ENCODE data around the gene CD38.

Gene CD38

GRCh38 chr4:15870079-15870478 is 92.0 kb downstream of the CD38 start:
- DNase-seq = peak; percentile 2

- DNase-seq = no peak
Observed at GRCh38 chr4:15870921-15871664, 93.0 kb downstream of the CD38 start.

- no peak for DNase-seq
Observed at GRCh38 chr4:15873117-15873516, 95.0 kb downstream of the CD38 start.

DNA sequence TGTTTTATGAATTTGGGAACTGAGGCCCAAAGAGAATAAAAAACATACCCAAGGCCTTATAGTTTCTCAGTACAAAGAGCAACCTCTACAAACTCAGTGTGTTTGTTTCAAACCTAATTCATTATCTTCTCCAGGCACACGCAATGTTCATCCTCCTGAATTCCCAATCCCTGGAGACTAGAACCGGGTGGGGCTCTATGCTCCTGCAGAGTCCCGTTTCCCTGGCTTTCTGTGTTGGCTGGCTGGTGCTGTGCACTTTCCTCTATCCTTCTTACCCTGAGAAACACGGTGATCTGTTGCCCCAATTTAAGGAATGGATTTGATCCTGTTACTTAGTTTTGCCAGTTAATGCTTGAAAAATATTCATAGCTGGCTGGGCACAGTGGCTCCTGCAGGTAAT is 96.5 kb downstream of the CD38 start:
- DNase-seq = no peak

GRCh38 chr4:15875663-15876460 is 97.7 kb downstream of the CD38 start:
- no peak for DNase-seq

DNA sequence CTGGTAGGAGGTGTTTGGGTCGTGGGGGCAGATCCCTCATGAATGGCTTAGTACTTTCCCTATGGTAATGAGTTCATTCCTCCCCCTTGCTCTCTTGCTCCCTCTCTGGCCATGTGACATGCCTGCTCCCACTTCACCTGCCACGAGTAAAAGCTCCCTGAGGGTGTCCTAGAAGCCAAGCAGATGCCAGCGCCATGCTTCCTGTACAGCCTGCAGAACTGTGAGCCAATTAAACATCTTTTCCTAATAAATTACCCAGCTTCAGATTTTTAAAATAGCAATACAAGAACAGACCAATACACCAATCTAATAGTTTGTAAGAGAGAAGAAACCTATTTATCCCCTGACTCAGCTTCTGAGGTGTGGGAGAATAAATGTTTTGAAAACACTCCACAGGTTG is 99.9 kb downstream of the CD38 start:
- DNase-seq = no peak

GRCh38 chr4:15881820-15882219 is 103.7 kb downstream of the CD38 start:
- no peak for DNase-seq

- DNase-seq = peak; percentile 3
Observed at GRCh38 chr4:15882675-15883086, 104.6 kb downstream of the CD38 start.

DNA sequence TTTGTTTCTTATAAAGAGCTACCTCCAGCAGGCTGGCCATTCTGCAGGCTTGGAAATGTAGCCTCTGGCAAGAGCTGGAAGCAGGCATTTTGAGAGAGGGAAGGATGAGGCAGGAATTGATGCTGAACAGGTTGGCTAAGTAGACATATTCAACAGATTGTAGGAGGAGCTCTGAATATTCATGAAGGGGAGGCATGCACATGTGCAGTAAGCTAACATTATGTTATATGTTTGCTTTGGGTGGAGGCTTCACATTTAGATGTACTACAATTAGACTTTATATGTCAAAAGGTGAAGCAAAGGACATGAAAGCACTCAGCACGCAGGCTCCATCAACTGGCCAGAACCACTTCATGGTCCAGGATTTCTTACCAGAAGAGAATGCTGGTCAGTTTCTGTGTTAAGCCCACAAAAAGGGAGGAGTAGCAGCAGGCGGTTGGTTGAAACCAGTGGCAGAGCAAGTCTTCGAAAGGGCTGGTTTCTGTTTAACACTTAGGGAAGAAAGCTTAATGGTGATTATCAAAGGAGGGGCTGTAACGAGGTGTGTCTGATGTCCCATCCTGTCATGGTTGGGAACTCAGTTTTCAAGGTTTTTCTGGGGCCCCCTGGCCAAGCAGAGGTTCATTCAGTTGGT is 105.6 kb downstream of the CD38 start:
- no peak for DNase-seq

- no peak for DNase-seq
Observed at GRCh38 chr4:15884666-15885065, 106.5 kb downstream of the CD38 start.

DNA sequence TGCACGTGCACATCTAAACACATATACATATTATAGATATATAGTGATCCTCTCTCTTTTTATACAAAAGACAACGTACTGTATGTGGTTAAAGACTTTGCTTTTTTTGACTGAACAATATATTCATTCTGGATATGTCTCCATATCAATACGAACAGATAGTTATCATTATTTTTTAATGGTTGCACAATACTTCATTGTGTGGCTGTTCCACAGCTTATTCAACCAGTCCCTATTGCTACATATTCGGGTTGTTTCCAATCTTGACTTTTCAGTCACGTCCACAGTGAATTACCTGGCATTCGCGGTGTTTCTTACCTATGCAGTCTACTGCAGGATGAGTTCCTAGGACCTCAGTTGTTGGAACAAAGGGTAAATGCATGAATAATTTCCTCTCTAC is 107.3 kb downstream of the CD38 start:
- no peak for DNase-seq

DNA sequence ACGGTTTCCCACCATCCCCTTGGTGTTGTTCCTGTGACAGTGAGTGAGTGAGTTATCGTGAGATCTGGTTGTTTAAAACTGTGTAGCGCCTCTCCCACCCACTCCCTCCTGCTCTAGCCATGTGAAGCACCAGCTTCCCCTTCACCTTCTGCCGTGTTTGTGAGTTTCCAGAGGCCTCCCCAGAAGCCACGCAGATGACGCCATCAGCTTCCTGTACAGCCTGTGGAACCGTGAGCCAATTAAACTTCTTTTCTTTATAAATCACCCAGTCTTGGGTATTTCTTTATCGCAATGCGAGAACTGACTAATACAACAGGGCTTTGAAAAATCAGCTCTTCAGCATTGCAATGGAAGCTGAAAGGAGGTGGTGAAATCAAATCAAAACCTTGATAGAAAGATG is 110.4 kb downstream of the CD38 start:
- no peak for DNase-seq

- no peak for DNase-seq
Observed at GRCh38 chr4:15890246-15890829, 112.2 kb downstream of the CD38 start.

GRCh38 chr4:15891312-15891711 is 113.2 kb downstream of the CD38 start:
- DNase-seq = no peak

DNA sequence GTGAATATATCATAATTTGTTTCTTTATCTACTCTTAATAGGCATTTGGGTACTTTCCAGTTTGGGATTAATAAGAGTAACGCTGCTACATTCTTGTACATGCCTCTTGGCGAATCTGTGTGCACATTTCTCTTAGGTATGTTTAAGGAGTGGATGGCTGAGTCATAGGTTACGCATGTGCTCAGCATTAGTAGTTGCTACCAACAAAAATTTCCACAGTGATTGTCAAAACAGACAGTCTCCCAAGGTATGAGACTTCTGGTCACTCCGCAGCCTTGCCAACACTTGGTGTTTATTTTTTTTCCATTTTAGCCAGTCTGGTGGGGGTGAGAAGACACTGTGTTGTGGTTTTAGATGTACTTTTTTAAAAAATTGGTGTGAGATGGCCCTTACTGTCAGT is 115.8 kb downstream of the CD38 start:
- no peak for DNase-seq

GRCh38 chr4:15894393-15894792 is 116.3 kb downstream of the CD38 start:
- DNase-seq = no peak

GRCh38 chr4:15894921-15895916 is 117.1 kb downstream of the CD38 start:
- DNase-seq = no peak

DNA sequence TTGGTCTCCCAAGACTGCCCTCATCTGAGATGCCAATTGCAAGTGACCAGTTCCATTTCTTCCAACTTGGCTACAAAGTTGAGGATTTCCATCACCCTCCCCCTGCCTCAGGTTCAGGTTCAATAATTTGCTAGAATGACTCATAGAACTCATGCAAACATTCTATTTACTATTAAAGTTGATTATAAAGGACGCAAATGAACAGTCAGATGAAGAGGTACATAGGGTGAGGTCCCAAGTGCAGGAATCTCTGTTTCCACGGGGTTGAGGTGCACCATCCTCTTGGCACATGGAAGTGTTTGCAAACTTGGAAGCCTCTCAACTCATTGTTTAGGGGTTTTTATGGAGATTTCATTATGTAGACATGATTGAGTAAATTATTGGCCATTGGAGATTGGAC is 119.4 kb downstream of the CD38 start:
- DNase-seq = no peak

DNA sequence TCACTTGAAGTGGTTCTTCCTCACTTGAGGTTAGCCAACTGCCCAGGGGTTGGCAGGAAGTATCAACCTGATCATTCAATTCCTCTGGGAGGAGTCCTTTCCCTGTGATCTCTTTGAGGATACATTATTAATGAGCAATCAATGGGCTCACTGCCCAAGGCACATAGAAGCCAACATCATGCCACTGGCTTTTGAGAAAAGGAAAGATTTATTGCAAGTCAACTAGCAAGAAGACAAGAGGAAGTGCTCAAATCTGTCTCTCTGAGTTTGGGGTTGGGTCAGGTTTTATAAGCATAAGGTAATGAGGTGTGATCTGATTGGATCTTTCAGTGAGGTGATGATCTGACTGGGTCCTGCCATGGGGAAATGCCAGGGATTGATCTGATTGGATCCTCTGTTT is 120.8 kb downstream of the CD38 start:
- no peak for DNase-seq

- no peak for DNase-seq
Observed at GRCh38 chr4:15899511-15899910, 121.4 kb downstream of the CD38 start.

DNA sequence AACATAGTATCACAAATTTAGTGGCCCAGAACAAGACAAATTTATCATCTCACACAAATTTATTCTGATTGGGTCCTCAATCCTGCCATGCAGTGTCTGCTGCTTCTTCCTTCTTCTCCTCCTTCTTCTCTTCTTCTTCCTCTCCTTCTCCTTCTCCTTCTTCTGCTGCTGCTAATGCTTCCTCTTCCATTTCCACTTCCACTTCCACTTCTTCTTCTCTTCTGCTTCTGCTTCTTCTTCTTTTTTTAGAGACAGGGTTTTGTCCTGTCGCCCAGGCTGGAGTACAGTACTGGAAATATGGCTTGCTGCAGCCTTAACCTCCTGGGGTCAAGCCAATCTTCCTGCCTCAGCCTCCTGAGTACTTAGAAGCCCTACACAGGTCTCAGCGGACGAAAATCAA is 122.9 kb downstream of the CD38 start:
- DNase-seq = no peak

DNA sequence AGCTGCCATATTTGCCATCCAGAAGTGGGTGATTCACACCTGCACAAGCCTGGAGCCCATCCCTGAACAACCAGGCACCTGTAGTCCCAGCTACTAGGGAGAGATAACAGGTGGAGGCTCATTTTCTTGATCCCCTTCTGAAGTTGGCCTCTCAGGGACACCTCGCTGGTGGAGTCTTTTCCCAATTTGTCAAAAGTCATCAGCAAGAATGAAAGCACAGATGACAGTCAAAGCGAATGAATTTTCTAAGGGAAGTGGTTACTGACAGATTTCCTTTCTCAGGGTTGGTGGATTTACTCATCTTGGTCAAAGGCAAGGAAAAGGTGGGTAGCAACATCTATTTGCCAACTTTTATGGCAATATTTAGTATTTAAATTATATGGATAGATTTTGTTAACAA is 123.9 kb downstream of the CD38 start:
- DNase-seq = no peak

Measured in NCI-H510A (cell line).